CD4-positive, alpha-beta T cell treated with Interleukin-15 for 4 hours (primary cell): ENCODE data around the gene STRN3.

ENCODE experiments used
- DNase-seq: peaks from one replicate; pipeline ENCODE4 v3.0.0-alpha.2; 2020; ENCODE audit warnings: low spot score

Gene STRN3

DNA sequence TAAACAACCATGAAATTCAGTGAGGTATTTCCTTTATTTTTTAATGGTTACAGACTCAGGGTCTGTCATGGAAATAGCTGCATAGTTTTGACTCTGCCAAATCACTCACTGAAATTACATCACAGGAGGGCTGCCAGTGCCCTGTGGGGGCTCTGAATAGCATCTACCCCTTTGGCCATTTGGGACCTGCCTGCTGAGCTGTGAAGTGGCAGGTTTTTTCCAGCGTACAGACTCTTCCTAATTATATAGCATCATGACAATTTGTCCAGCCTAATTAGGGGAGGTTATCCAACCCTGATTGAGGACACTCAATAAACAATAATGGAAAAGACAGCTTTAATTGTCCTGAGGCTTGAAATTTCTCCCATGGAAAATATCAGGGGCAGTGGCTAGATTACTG, 153.6 kb downstream of the STRN3 start:
- no peak for DNase-seq

- DNase-seq, result no peak
These were observed 156.5 kb downstream of the STRN3 start for GRCh38 chr14:30869551-30870155.

DNA sequence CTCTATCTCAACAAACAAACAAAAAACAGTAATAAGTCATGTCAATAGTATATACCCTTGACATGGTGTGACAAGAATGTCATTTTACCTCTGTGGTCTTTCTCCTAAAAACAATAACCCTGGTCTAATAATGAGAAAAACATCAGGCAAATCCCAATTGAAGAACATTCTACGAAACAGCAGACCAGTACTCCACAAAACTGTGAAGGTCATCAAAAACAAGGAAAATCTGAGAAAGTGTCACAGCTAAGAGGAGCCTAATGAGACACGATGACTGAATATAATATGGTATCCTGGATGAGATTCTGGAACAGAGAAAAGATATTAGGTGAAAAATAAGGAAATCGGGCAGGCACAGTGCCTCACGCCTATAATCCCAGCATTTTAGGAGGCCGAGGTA, 157.4 kb downstream of the STRN3 start:
- no peak for DNase-seq

GRCh38 chr14:30864934-30865333, 161.2 kb downstream of the STRN3 start:
- DNase-seq, result no peak

DNA sequence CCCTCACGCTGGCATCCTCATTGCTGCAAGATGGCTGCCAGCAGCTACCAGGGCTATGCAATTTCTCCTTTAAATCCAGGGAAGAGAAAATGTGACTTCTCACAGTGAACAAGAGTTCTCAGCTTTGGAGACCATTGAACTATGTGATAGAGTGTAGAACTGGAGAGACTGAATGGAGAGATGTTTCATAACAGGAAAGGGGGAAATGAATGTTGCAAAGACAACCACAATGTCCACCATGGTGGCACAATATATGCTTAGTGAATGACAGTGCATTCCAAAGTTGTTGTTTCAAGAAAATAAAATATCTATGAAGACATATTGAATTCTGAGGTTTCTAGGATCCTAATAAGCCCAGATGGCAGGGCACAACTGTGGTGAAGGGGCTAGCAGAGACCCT, 165.0 kb downstream of the STRN3 start:
- no peak for DNase-seq

- no peak for DNase-seq
These were observed 170.7 kb downstream of the STRN3 start for GRCh38 chr14:30855345-30856037.

DNA sequence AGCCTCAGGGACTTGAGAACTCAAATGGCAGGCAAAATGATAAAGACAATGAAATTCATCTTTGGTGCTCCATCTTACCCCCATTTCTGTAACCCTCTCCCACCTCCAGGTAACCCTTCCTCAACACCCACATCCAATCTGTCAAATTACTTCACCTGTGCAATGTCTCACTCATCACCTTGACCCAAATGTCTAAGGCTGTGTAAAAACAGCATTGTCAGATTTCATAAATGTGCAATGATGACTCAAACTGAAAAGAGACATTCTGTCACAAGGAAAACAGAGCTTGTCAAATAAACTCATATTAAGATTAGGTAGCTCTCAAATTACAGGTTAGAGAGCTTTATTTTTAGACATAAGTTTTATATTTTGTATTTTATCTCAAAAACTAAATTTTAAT, 171.7 kb downstream of the STRN3 start:
- no peak for DNase-seq

DNA sequence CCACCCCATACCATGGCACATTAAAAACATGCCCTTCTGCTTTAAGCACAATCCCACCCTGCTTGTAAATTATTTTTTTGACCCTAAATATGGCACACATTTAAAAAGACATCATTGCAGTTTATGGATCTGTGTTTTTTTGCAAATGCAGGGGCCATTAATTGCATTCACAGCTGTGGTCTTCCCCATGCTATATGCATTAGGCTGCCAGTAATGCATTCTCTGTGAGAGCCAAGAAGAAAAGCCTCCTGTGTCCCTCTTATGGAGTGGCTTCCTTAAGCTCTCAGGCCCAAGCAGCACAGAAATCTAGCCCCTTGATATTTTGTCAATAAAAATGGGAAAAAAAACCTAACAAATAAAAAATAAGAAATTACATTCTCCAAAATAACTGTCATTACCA, 172.2 kb downstream of the STRN3 start:
- DNase-seq, result no peak

- DNase-seq, result no peak
These were observed 176.2 kb downstream of the STRN3 start for GRCh38 chr14:30849983-30850382.

- no peak for DNase-seq
These were observed 176.8 kb downstream of the STRN3 start for GRCh38 chr14:30849354-30849753.

- DNase-seq, result no peak
These were observed 177.5 kb downstream of the STRN3 start for GRCh38 chr14:30848449-30849240.
